ENCODE measurements around the gene TUBB.

GRCh38 chr6:30696432-30696831 lies 23.7 kb upstream of the TUBB start:
- TF ChIP-seq HDGF (IDR thresholded peaks at IDR 0.05; ENCODE audit: borderline replicate concordance) (no peak), FOXA1 (IDR thresholded peaks at IDR 0.05) (no peak), TARDBP (IDR thresholded peaks at IDR 0.05) (no peak), CTBP1 (IDR thresholded peaks at IDR 0.05; ENCODE audit: borderline replicate concordance) (no peak), SUZ12 (IDR thresholded peaks at IDR 0.05) (no peak), ELF4 (IDR thresholded peaks at IDR 0.05) (no peak), SP1 (IDR thresholded peaks at IDR 0.05) (no peak), FOXM1 (IDR thresholded peaks at IDR 0.05; ENCODE audit: borderline replicate concordance) (no peak), L3MBTL2 (conservative IDR thresholded peaks at IDR 0.05) (no peak)

All from HEK293T (cell line).